A673 (cell line): ENCODE results near the gene NEDD4L. TPM values are rescaled to one million over a fixed set of nuclear protein-coding genes. Genes with fewer than 3 reads are reported as not detected.

Experiments used
- BruUV-seq: library from RNA; stranded (reverse); fragments of 400-500 nt; replicated peaks from 2 replicates; lab custom pipeline; 2021; lab: Mats Ljungman, UMichigan
- CTCF ChIA-PET: fragments of 300-600 bp; sonication (Branson Sonifier 250); formaldehyde crosslinking; loops from one replicate; lab custom pipeline; 2022; ENCODE audit warnings: antibody characterized with exemption; lab: Charles Lee
- POLR2A ChIA-PET: fragments of 300-600 bp; sonication (Branson Sonifier 250); formaldehyde crosslinking; loops from one replicate; lab custom pipeline; 2022; ENCODE audit warnings: antibody characterized with exemption; ENCODE audit not compliant: low non-redundant PET; lab: Charles Lee
- DNase-seq: peaks from one replicate; pipeline ENCODE4 v3.0.0-alpha.2; 2015; ENCODE audit warnings: low spot score
- H3K27ac ChIP-seq: fragments of 200-600 bp; sonication (generic); 2 replicates; pipeline ENCODE4 v1.5.1; 2016; ENCODE audit warnings: mixed run types, low read depth, mild to moderate bottlenecking, mixed read lengths, antibody characterized with exemption, low read length; ENCODE audit not compliant: poor library complexity, severe bottlenecking
- H3K27me3 ChIP-seq: fragments of 200-600 bp; sonication (generic); replicated peaks from 2 replicates; pipeline ENCODE4 v1.6.1; 2017; ENCODE audit warnings: mixed run types, low read depth, mild to moderate bottlenecking, mixed read lengths, antibody characterized with exemption, low read length; ENCODE audit not compliant: insufficient read depth, poor library complexity
- H3K36me3 ChIP-seq: fragments of 200-600 bp; sonication (generic); 2 replicates; pipeline ENCODE4 v1.6.1; 2016; ENCODE audit warnings: mixed run types, mild to moderate bottlenecking, mixed read lengths, antibody characterized with exemption, low read length; ENCODE audit not compliant: insufficient read depth, poor library complexity, severe bottlenecking
- H3K4me1 ChIP-seq: fragments of 200-600 bp; sonication (generic); 2 replicates; pipeline ENCODE4 v1.6.1; 2017; ENCODE audit warnings: mixed run types, mild to moderate bottlenecking, mixed read lengths, antibody characterized with exemption, low read length; ENCODE audit not compliant: insufficient read depth, poor library complexity, severe bottlenecking
- H3K4me3 ChIP-seq: fragments of 200-600 bp; sonication (generic); 2 replicates; pipeline ENCODE4 v1.5.1; 2016; ENCODE audit warnings: low read depth, mixed run types, mild to moderate bottlenecking, mixed read lengths, low read length; ENCODE audit not compliant: poor library complexity, severe bottlenecking
- H3K9me3 ChIP-seq: fragments of 200-600 bp; sonication (generic); 2 replicates; pipeline ENCODE4 v1.6.1; 2016; ENCODE audit warnings: mixed run types, low read depth, mild to moderate bottlenecking, mixed read lengths, antibody characterized with exemption, low read length; ENCODE audit not compliant: poor library complexity, severe bottlenecking
- EZH2 ChIP-seq: fragments of 200-600 bp; sonication (generic); IDR thresholded peaks from 2 replicates; pipeline ENCODE4 v1.6.1; 2017; ENCODE audit warnings: borderline replicate concordance, low read depth, mild to moderate bottlenecking, mixed read lengths, antibody characterized with exemption, low read length; ENCODE audit not compliant: poor library complexity, severe bottlenecking
- intact Hi-C: fragments of 100-400 bp; cut with micrococcal nuclease; formaldehyde crosslinking; loops from one replicate; pipeline ENCODE4 v1.10.0; 2022; ENCODE audit not compliant: unreplicated experiment
- total RNA-seq: library from RNA; stranded (reverse); gene quantifications from 2 replicates; pipeline ENCODE4 v1.2.3, GENCODE V29; 2021
- TF ChIP-seq, protein P1 (sequence below): fragments of 300-800, 200-600 bp; sonication (generic); conservative IDR thresholded peaks from 2 replicates; pipeline ENCODE4 v1.5.1; 2017; ENCODE audit warnings: low read depth, mild to moderate bottlenecking, antibody characterized with exemption, low read length, moderate library complexity, mixed read lengths

The NEDD4L gene
- total RNA-seq, 1 experiment from 2014 or later, result 15.3 TPM

DNA sequence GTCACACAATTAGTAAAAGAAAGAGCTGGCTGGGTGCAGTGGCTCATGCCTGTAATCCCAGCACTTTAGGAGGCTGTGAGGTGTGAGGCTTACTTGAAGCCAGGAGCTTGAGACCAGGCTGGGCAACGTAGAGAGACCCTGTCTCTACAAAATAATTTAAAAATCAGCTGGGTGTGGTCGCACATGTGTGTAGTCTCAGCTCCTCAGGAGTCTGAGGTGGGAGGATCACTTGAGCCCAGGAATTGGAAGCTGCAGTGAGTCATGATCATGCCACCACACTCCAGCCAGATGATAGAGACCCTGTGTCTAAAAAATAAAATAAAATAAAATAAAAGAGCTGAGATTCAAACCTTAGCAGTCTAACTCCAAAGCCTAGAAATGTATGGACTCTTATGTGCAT lies 39.0 kb upstream of the NEDD4L start:
- POLR2A ChIA-PET, result no interaction called here
- CTCF ChIA-PET, result no interaction called here
- H3K27ac ChIP-seq, result no peak overlapping the region

GRCh38 chr18:58005885-58006523 lies 38.0 kb upstream of the NEDD4L start:
- H3K9me3 ChIP-seq, result no peaks in the 10 kb centered on the region
- no peak overlapping the region for H3K4me3 ChIP-seq
- BruUV-seq, result no TSS peak
- DNase-seq, result no peak
- POLR2A ChIA-PET, result no interaction called here
- peaks cover 3% of the 10 kb centered on the region for H3K4me1 ChIP-seq
- no peaks in the 10 kb centered on the region for H3K36me3 ChIP-seq
- intact Hi-C loops, result no loop called here
- CTCF ChIA-PET, result interaction anchor here (1.0 kb wide), 1 partner anchor 124 kb away, joined by 3 read pairs; no protein-coding TSS in a partner anchor
- TF ChIP-seq, protein P1, sequence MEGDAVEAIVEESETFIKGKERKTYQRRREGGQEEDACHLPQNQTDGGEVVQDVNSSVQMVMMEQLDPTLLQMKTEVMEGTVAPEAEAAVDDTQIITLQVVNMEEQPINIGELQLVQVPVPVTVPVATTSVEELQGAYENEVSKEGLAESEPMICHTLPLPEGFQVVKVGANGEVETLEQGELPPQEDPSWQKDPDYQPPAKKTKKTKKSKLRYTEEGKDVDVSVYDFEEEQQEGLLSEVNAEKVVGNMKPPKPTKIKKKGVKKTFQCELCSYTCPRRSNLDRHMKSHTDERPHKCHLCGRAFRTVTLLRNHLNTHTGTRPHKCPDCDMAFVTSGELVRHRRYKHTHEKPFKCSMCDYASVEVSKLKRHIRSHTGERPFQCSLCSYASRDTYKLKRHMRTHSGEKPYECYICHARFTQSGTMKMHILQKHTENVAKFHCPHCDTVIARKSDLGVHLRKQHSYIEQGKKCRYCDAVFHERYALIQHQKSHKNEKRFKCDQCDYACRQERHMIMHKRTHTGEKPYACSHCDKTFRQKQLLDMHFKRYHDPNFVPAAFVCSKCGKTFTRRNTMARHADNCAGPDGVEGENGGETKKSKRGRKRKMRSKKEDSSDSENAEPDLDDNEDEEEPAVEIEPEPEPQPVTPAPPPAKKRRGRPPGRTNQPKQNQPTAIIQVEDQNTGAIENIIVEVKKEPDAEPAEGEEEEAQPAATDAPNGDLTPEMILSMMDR, result no peak
- TF ChIP-seq EZH2, result no peak
- H3K27ac ChIP-seq, result no peak overlapping the region
- no peaks in the 10 kb centered on the region for H3K27me3 ChIP-seq

More for the DNA sequence above, 39.0 kb upstream of the NEDD4L start:
- H3K27me3 ChIP-seq, result peaks cover 2% of the 10 kb centered on the region
- H3K4me3 ChIP-seq, result no peak overlapping the region
- no peak for DNase-seq
- H3K36me3 ChIP-seq, result no peaks in the 10 kb centered on the region
- no peaks in the 10 kb centered on the region for H3K9me3 ChIP-seq
- TF ChIP-seq, protein P1, result no peak
- TF ChIP-seq EZH2, result no peak
- peaks cover 3% of the 10 kb centered on the region for H3K4me1 ChIP-seq
- BruUV-seq, result no TSS peak
- intact Hi-C loops, result no loop called here

DNA sequence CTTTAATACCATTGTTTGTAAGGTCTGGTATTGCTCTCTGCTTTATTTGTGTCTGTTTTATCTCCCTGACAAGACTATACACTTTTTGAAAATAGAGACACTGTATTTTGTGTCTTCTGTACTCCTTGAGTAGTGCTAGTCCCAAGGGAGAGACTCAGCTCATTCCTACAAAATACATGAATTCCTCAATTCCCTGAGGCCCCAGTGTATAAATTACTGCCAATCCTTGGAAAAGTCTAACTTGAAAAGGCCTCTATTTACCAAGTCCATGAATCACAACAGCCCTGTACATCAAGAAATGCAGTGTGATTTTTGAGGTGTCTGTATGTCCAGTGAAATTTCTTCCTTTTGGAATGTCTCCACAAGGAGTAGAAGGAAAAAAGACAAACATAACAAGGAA lies 34.9 kb upstream of the NEDD4L start:
- intact Hi-C loops, result no loop called here
- CTCF ChIA-PET, result interaction anchor here (0.5 kb wide), 1 partner anchor 59 kb away, joined by 3 read pairs; no protein-coding TSS in a partner anchor
- DNase-seq, result peak; percentile 58
- no peak for TF ChIP-seq EZH2
- TF ChIP-seq, protein P1, result no peak
- BruUV-seq, result no TSS peak
- no peak overlapping the region for H3K4me3 ChIP-seq
- POLR2A ChIA-PET, result no interaction called here
- no peaks in the 10 kb centered on the region for H3K9me3 ChIP-seq
- H3K27me3 ChIP-seq, result no peaks in the 10 kb centered on the region
- no peaks in the 10 kb centered on the region for H3K36me3 ChIP-seq
- H3K27ac ChIP-seq, result no peak overlapping the region
- H3K4me1 ChIP-seq, result peaks cover 3% of the 10 kb centered on the region
